Measurements from ENCODE around the gene PCCA. TPM values are rescaled to one million over a fixed set of nuclear protein-coding genes. Genes with fewer than 3 reads are reported as not detected.

Gene PCCA
- total RNA-seq, 1 experiment from 2014 or later = 52.8 TPM

DNA sequence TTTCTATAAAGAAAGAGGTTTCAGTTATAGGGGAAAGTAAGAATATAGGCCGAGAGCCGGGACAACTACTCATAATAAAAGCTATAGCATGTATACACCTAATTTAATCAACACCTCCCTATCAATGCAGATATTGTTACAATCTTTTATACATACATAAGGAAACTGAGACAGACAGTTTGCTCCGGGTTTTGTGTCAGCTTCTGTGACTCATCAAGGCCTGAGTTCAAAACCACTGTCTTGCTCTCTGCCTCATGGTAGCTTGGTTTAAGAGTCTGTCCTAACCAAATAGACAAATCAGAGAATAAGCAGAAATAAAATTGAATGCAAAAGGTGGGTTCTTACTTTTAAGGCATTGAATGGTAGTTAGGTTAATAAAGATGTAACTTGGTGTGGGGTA, 276.8 kb downstream of the PCCA start:
- Mint-ChIP-seq H3K4me1 (peaks cover 35% of the 10 kb centered on the region), H3K9me3 (no peaks in the 10 kb centered on the region), H3K27me3 (ENCODE audit: low read depth) (no peaks in the 10 kb centered on the region), H3K36me3 (peaks cover 3% of the 10 kb centered on the region), H3K27ac (no peak overlapping the region), H3K4me3 (no peak overlapping the region)
- DNase-seq (ENCODE audit: low spot score) = no peak
- TF ChIP-seq, protein P1, sequence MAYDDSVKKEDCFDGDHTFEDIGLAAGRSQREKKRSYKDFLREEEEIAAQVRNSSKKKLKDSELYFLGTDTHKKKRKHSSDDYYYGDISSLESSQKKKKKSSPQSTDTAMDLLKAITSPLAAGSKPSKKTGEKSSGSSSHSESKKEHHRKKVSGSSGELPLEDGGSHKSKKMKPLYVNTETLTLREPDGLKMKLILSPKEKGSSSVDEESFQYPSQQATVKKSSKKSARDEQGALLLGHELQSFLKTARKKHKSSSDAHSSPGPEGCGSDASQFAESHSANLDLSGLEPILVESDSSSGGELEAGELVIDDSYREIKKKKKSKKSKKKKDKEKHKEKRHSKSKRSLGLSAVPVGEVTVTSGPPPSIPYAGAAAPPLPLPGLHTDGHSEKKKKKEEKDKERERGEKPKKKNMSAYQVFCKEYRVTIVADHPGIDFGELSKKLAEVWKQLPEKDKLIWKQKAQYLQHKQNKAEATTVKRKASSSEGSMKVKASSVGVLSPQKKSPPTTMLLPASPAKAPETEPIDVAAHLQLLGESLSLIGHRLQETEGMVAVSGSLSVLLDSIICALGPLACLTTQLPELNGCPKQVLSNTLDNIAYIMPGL (CRISPR knock-in tag; IDR thresholded peaks at IDR 0.05) = no peak
- TF ChIP-seq, protein P2, sequence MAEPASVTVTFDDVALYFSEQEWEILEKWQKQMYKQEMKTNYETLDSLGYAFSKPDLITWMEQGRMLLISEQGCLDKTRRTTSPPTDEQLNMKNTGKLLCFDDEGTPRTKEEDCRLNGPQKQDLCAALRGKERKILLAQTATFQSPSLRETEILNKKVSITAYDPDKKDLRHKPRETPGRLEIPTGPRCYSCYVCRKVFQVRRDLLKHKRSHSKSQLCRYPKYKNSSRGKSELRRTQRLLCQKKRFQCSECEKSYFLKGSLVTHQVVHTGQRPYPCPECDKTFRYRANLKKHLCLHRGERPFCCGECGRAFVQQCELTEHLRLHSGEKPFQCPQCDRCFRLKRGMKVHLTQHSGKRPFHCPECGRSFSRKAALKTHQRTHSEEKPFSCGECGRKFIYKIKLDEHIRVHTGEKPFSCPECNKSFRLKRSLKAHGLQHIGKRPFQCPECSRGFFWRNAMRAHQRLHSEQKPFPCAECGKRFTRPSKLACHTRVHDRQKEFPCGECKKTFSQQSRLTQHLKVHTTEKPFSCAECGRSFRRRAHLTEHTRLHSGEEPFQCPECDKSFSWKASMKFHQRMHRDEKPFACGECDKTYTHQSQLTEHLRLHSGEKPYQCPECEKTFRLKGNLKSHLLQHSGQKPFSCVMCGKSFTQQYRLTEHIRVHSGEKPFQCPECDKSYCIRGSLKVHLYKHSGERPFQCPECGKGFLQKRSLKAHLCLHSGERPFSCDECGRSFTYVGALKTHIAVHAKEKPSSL (CRISPR knock-in tag; conservative IDR thresholded peaks at IDR 0.05) = no peak
- TF ChIP-seq GABPB1 (CRISPR knock-in tag; IDR thresholded peaks at IDR 0.05) = no peak
- TF ChIP-seq, protein P3, sequence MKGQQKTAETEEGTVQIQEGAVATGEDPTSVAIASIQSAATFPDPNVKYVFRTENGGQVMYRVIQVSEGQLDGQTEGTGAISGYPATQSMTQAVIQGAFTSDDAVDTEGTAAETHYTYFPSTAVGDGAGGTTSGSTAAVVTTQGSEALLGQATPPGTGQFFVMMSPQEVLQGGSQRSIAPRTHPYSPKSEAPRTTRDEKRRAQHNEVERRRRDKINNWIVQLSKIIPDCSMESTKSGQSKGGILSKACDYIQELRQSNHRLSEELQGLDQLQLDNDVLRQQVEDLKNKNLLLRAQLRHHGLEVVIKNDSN (CRISPR knock-in tag; IDR thresholded peaks at IDR 0.05) = no peak
- no peak for TF ChIP-seq GRHL2 (CRISPR knock-in tag; IDR thresholded peaks at IDR 0.05; ENCODE audit: insufficient replicate concordance, severe bottlenecking)
- no peak for TF ChIP-seq ZBTB21 (CRISPR knock-in tag; IDR thresholded peaks at IDR 0.05; ENCODE audit: borderline replicate concordance)
- TF ChIP-seq, protein P4, sequence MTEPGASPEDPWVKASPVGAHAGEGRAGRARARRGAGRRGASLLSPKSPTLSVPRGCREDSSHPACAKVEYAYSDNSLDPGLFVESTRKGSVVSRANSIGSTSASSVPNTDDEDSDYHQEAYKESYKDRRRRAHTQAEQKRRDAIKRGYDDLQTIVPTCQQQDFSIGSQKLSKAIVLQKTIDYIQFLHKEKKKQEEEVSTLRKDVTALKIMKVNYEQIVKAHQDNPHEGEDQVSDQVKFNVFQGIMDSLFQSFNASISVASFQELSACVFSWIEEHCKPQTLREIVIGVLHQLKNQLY (CRISPR knock-in tag; IDR thresholded peaks at IDR 0.05) = no peak
- TF ChIP-seq RORB (CRISPR knock-in tag; IDR thresholded peaks at IDR 0.05) = no peak
- no peak for TF ChIP-seq ELF4 (CRISPR knock-in tag; IDR thresholded peaks at IDR 0.05; ENCODE audit: low read depth)
- no peak for TF ChIP-seq MYBL2 (CRISPR knock-in tag; IDR thresholded peaks at IDR 0.05)
- TF ChIP-seq IRF2 (CRISPR knock-in tag; IDR thresholded peaks at IDR 0.05; ENCODE audit: borderline replicate concordance, low read depth) = no peak
- TF ChIP-seq, protein P5, sequence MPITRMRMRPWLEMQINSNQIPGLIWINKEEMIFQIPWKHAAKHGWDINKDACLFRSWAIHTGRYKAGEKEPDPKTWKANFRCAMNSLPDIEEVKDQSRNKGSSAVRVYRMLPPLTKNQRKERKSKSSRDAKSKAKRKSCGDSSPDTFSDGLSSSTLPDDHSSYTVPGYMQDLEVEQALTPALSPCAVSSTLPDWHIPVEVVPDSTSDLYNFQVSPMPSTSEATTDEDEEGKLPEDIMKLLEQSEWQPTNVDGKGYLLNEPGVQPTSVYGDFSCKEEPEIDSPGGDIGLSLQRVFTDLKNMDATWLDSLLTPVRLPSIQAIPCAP (CRISPR knock-in tag; IDR thresholded peaks at IDR 0.05) = no peak
- no peak for TF ChIP-seq ZNF263 (CRISPR knock-in tag; IDR thresholded peaks at IDR 0.05; ENCODE audit: low read depth)
- TF ChIP-seq, protein P6, sequence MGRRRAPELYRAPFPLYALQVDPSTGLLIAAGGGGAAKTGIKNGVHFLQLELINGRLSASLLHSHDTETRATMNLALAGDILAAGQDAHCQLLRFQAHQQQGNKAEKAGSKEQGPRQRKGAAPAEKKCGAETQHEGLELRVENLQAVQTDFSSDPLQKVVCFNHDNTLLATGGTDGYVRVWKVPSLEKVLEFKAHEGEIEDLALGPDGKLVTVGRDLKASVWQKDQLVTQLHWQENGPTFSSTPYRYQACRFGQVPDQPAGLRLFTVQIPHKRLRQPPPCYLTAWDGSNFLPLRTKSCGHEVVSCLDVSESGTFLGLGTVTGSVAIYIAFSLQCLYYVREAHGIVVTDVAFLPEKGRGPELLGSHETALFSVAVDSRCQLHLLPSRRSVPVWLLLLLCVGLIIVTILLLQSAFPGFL (CRISPR knock-in tag; IDR thresholded peaks at IDR 0.05; ENCODE audit: borderline replicate concordance) = no peak
- TF ChIP-seq ATF1 (CRISPR knock-in tag; IDR thresholded peaks at IDR 0.05) = no peak
- ChIA-PET CTCF (no interaction called here), POLR2A (no interaction called here)
- ATAC-seq = no peak

DNA sequence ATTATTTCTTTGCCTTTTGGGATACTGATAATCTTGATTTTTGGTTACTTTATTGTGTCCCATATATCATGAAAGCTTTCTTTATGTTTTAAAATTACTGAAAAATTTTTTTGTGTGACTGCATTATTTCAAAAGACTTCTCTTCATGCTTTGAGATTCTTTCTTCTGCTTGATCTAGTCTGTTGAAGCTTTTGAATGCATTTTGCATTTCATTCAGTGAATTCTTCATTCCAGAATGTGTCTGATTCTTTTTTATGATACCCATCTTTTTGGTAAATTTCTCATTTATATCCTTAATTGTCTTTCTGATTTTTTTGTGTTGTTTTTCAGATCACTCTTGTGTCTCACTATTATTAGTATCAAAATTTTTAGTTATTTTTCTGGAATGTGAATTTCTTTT, 289.6 kb downstream of the PCCA start:
- H3K4me3 Mint-ChIP-seq = no peak overlapping the region
- ChIA-PET POLR2A (no interaction called here), CTCF (no interaction called here)
- H3K4me1 Mint-ChIP-seq = peaks cover 14% of the 10 kb centered on the region
- TF ChIP-seq SOX15 (CRISPR knock-in tag; IDR thresholded peaks at IDR 0.05) (no peak), NFATC4 (CRISPR knock-in tag; IDR thresholded peaks at IDR 0.05) (no peak), ZNF317 (CRISPR knock-in tag; IDR thresholded peaks at IDR 0.05; ENCODE audit: borderline replicate concordance, low read depth) (no peak), RORB (CRISPR knock-in tag; IDR thresholded peaks at IDR 0.05) (no peak), CREB1 (CRISPR knock-in tag; IDR thresholded peaks at IDR 0.05) (no peak), JAZF1 (CRISPR knock-in tag; IDR thresholded peaks at IDR 0.05) (no peak), NR1H2 (CRISPR knock-in tag; IDR thresholded peaks at IDR 0.05) (no peak), GTF2I (CRISPR knock-in tag; conservative IDR thresholded peaks at IDR 0.05) (no peak), MYBL2 (CRISPR knock-in tag; IDR thresholded peaks at IDR 0.05) (no peak)
- ATAC-seq (no peak), DNase-seq (ENCODE audit: low spot score) (no peak)
- peaks cover 38% of the 10 kb centered on the region for H3K36me3 Mint-ChIP-seq
- H3K27ac Mint-ChIP-seq = no peak overlapping the region
- H3K9me3 Mint-ChIP-seq = peaks cover 22% of the 10 kb centered on the region
- H3K27me3 Mint-ChIP-seq (ENCODE audit: low read depth) = no peaks in the 10 kb centered on the region
